Gastroesophageal sphincter (tissue), 3 donors: ENCODE results near the gene ERI2.

Source experiments
- POLR2AphosphoS5 ChIP-seq: sonication (generic); formaldehyde crosslinking; IDR thresholded peaks from one replicate; pipeline ENCODE4 v1.6.1; 2017; ENCODE audit warnings: antibody characterized with exemption
- TF ChIP-seq, protein P1 (sequence below), 4 experiments: fragments of 200-600 bp in 2 of 4; fragments of 450-650 bp in 2 of 4; sonication (generic) in 1 of 4; IDR thresholded peaks; one replicate each; pipeline ENCODE4 v1.5.1; 2017 to 2019; ENCODE audit warnings: antibody characterized with exemption in 4 of 4, mild to moderate bottlenecking in 2 of 4, moderate library complexity in 2 of 4

DNA sequence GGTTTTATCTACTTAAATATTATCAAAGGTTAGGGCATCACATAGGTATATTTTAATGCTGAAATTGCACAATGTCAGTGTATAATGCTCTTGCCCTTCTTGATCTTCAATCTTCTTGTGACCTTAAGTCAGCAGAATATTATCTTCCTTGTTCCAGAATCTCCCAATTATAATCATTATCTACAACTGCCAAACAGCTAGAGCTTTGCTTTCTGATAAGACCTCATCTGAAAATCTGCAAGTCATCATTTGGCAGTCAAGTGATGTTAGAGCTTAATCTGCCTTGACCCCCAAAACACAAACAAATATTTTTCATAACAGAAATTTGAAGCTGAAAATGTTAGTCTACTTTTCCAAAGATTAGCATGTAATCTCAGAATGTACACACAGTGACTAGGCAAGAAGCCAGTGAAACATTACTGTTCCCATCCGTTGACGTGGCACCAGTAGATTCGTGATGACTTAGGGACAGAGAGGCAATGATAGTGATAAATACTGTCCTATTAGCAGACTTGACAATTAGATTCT lies 19.8 kb upstream of the ERI2 start:
- no peak for TF ChIP-seq POLR2AphosphoS5
- TF ChIP-seq, protein P1, sequence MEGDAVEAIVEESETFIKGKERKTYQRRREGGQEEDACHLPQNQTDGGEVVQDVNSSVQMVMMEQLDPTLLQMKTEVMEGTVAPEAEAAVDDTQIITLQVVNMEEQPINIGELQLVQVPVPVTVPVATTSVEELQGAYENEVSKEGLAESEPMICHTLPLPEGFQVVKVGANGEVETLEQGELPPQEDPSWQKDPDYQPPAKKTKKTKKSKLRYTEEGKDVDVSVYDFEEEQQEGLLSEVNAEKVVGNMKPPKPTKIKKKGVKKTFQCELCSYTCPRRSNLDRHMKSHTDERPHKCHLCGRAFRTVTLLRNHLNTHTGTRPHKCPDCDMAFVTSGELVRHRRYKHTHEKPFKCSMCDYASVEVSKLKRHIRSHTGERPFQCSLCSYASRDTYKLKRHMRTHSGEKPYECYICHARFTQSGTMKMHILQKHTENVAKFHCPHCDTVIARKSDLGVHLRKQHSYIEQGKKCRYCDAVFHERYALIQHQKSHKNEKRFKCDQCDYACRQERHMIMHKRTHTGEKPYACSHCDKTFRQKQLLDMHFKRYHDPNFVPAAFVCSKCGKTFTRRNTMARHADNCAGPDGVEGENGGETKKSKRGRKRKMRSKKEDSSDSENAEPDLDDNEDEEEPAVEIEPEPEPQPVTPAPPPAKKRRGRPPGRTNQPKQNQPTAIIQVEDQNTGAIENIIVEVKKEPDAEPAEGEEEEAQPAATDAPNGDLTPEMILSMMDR (IDR thresholded peaks at IDR 0.05) = no peak
